Right atrium auricular region (tissue), 2 donors: Measurements from ENCODE around the gene ARMC3. TPM values are rescaled to one million over a fixed set of nuclear protein-coding genes. Genes with fewer than 3 reads are reported as not detected.

Experiments used
- DNase-seq: peaks from one replicate; pipeline ENCODE4 v3.0.0-alpha.2; 2019; ENCODE audit warnings: low spot score
- H3K27ac ChIP-seq, 2 donors: fragments of 200-600 bp; sonication (generic); 1 replicate in 1 of 2; 2 replicates in 1 of 2; pipeline ENCODE4 v1.5.1; 2016 to 2019
- H3K27me3 ChIP-seq, 2 donors: fragments of 200-600 bp; sonication (generic); one replicate each; pipeline versions ENCODE4 v1.5.1 to v1.6.0; 2017 to 2019
- H3K36me3 ChIP-seq: fragments of 200-600 bp; sonication (generic); one replicate; pipeline ENCODE4 v1.5.1; 2016
- H3K4me1 ChIP-seq, 2 donors: fragments of 200-600 bp; sonication (generic); one replicate each; pipeline versions ENCODE4 v1.5.1 to v1.6.0; 2017 to 2019
- H3K4me3 ChIP-seq, 2 donors: fragments of 200-600 bp; sonication (generic); 1 replicate in 1 of 2; 2 replicates in 1 of 2; pipeline ENCODE4 v1.5.1; 2017 to 2019; ENCODE audit warnings: mild to moderate bottlenecking in 1 of 2, moderate library complexity in 1 of 2
- H3K9me3 ChIP-seq, 2 donors: fragments of 200-600 bp; sonication (generic); one replicate each; pipeline ENCODE4 v1.5.1; 2019
- CTCF ChIP-seq, 2 donors: fragments of 200-600 bp; sonication (generic); IDR thresholded peaks; one replicate each; pipeline ENCODE4 v1.5.1; 2019; ENCODE audit warnings: antibody characterized with exemption in 2 of 2
- total RNA-seq, 2 donors: library from RNA; depleted of rRNA; stranded (reverse); fragments of >200 nt; gene quantifications; one replicate each; pipeline ENCODE4 v1.1.0, GENCODE V29; 2016

ARMC3 gene
- total RNA-seq, 2 donors from 2014 or later, result not detected

GRCh38 chr10:23078114-23078513, 150.3 kb downstream of the ARMC3 start:
- Histone ChIP-seq H3K4me3 (no peak overlapping the region), H3K27ac (no peak overlapping the region), H3K27me3 (no peaks in the 10 kb centered on the region), H3K36me3 (no peaks in the 10 kb centered on the region), H3K9me3 (no peaks in the 10 kb centered on the region), H3K4me1 (peaks cover 0 to 5% of the 10 kb centered on the region in 2 donors)
- TF ChIP-seq CTCF (IDR thresholded peaks at IDR 0.05), result no peak
- DNase-seq, result no peak

- Histone ChIP-seq H3K27me3 (no peaks in the 10 kb centered on the region), H3K4me3 (no peak overlapping the region), H3K36me3 (no peaks in the 10 kb centered on the region), H3K4me1 (peaks cover 0 to 5% of the 10 kb centered on the region in 2 donors), H3K9me3 (no peaks in the 10 kb centered on the region), H3K27ac (no peak overlapping the region)
- no peak for TF ChIP-seq CTCF (IDR thresholded peaks at IDR 0.05)
- no peak for DNase-seq
These were observed 151.8 kb downstream of the ARMC3 start for GRCh38 chr10:23079700-23080099.

GRCh38 chr10:23080262-23080661, 152.4 kb downstream of the ARMC3 start:
- Histone ChIP-seq H3K9me3 (no peaks in the 10 kb centered on the region), H3K36me3 (no peaks in the 10 kb centered on the region), H3K27me3 (no peaks in the 10 kb centered on the region), H3K27ac (no peak overlapping the region), H3K4me3 (no peak overlapping the region), H3K4me1 (peaks cover 0 to 5% of the 10 kb centered on the region in 2 donors)
- DNase-seq, result no peak
- TF ChIP-seq CTCF (IDR thresholded peaks at IDR 0.05), result no peak

- DNase-seq, result no peak
- Histone ChIP-seq H3K4me1 (peaks cover 0 to 5% of the 10 kb centered on the region in 2 donors), H3K9me3 (no peaks in the 10 kb centered on the region), H3K27me3 (no peaks in the 10 kb centered on the region), H3K27ac (no peak overlapping the region), H3K36me3 (no peaks in the 10 kb centered on the region), H3K4me3 (no peak overlapping the region)
- no peak for TF ChIP-seq CTCF (IDR thresholded peaks at IDR 0.05)
These were observed 153.4 kb downstream of the ARMC3 start for GRCh38 chr10:23081221-23081750.

GRCh38 chr10:23081891-23082290, 154.0 kb downstream of the ARMC3 start:
- TF ChIP-seq CTCF (IDR thresholded peaks at IDR 0.05), result peak in 1 of 2 donors; percentile 38
- Histone ChIP-seq H3K36me3 (no peaks in the 10 kb centered on the region), H3K4me3 (no peak overlapping the region), H3K4me1 (peaks cover 0 to 5% of the 10 kb centered on the region in 2 donors), H3K9me3 (no peaks in the 10 kb centered on the region), H3K27ac (no peak overlapping the region), H3K27me3 (no peaks in the 10 kb centered on the region)
- DNase-seq, result no peak

Other genes starting within 250 kb of the ARMC3 start
- 10 to 100 TPM; 12.1 to 18.3 TPM for gene PIP4K2A, start 213.5 kb upstream of the ARMC3 start, total RNA-seq
- gene MSRB2, start 167.5 kb downstream of the ARMC3 start, total RNA-seq, result 10 to 100 TPM; 68.6 to 71.0 TPM